K562 (cell line): ENCODE results near the gene ATG13. TPM values are rescaled to one million over a fixed set of nuclear protein-coding genes. Genes with fewer than 3 reads are reported as not detected.

Experiments used
- ATAC-seq: fragments of 200-7000 bp; cut with Tn5 transposase; 3 replicates; pipeline ENCODE4 v1.9.1; 2020; ENCODE audit warnings: moderate library complexity
- BruUV-seq: library from RNA; stranded (reverse); fragments of 400-500 nt; replicated peaks from 2 replicates; lab custom pipeline; 2021; lab: Mats Ljungman, UMichigan
- CTCF ChIA-PET: fragments of 300-600 bp; formaldehyde crosslinking; extraction: SDS; loops from one replicate; lab custom pipeline; 2021; ENCODE audit warnings: low intra/inter-chr PET ratio; lab: Yijun Ruan, JAX
- POLR2A ChIA-PET: fragments of 300-600, 350-650 bp; sonication (Branson Sonifier 250); formaldehyde crosslinking; extraction: SDS; loops from one replicate; lab custom pipeline; 2021; ENCODE audit warnings: antibody characterized with exemption, inconsistent platforms; lab: Yijun Ruan, JAX
- DNase-seq, 4 experiments: peaks; one replicate each; pipeline versions ENCODE4 v3.0.0 to v3.0.0-alpha.2; 2011 to 2018; ENCODE audit warnings: low spot score in 3 of 4, mixed read lengths in 3 of 4; ENCODE audit errors: extremely low read depth in 1 of 4
- FAIRE-seq: peaks from 2 replicates; lab custom pipeline; 2011; peaks lifted over from hg19 to GRCh38; lab: Jason Lieb, UNC
- H2AFZ ChIP-seq: 2 replicates; pipeline ENCODE4 v1.6.0; 2011; ENCODE audit warnings: low read depth, low read length, control low read depth, inconsistent platforms
- H3K27ac ChIP-seq: fragments of 200-600 bp; 3 replicates; pipeline ENCODE4 v1.8.0; 2011; ENCODE audit warnings: low read depth, mild to moderate bottlenecking, control low read depth, inconsistent platforms, low read length, moderate library complexity, mixed read lengths; ENCODE audit errors: extremely low read depth
- H3K27me3 ChIP-seq, 2 experiments: fragments of 300-600 bp in 1 of 2; 2 replicates in 1 of 2; 3 replicates in 1 of 2; pipeline versions ENCODE4 v1.6.0 to v1.8.0; 2011; ENCODE audit warnings: inconsistent platforms in 2 of 2, low read length in 2 of 2, mild to moderate bottlenecking in 1 of 2, mixed read lengths in 1 of 2, moderate library complexity in 1 of 2; ENCODE audit not compliant: control insufficient read depth in 2 of 2, insufficient read depth in 2 of 2
- H3K36me3 ChIP-seq: fragments of 300-600 bp; 3 replicates; pipeline ENCODE4 v1.8.0; 2011; ENCODE audit warnings: mild to moderate bottlenecking, low read length, inconsistent platforms; ENCODE audit not compliant: control insufficient read depth, insufficient read depth
- H3K4me1 ChIP-seq, 2 experiments: fragments of 200-600 bp in 1 of 2; replicated peaks in 1 of 2; 2 replicates in 1 of 2; 3 replicates in 1 of 2; pipeline versions ENCODE4 v1.5.1 to v1.8.0; 2011; ENCODE audit warnings: inconsistent platforms in 2 of 2, low read length in 2 of 2, mild to moderate bottlenecking in 1 of 2, mixed read lengths in 1 of 2, moderate library complexity in 1 of 2; ENCODE audit not compliant: control insufficient read depth in 2 of 2, insufficient read depth in 2 of 2
- H3K4me2 ChIP-seq: 2 replicates; pipeline ENCODE4 v1.6.1; 2011; ENCODE audit warnings: low read length, control low read depth, inconsistent platforms, mixed read lengths; ENCODE audit not compliant: insufficient read depth
- H3K4me3 ChIP-seq: fragments of 200-600 bp; sonication (generic), shearing (Covaris generic); 2 replicates; pipeline ENCODE4 v1.5.1; 2016; ENCODE audit warnings: control low read depth, inconsistent platforms
- H3K79me2 ChIP-seq: fragments of 200-600 bp; 3 replicates; pipeline ENCODE4 v1.8.0; 2011; ENCODE audit warnings: low read length, inconsistent platforms; ENCODE audit not compliant: control insufficient read depth, insufficient read depth
- H3K9ac ChIP-seq, 2 experiments: 2 replicates each; pipeline versions ENCODE4 v1.6.0 to v1.6.1; 2011; ENCODE audit warnings: low read depth in 2 of 2, low read length in 2 of 2, control low read depth in 1 of 2, inconsistent platforms in 1 of 2, mild to moderate bottlenecking in 1 of 2, mixed read lengths in 1 of 2; ENCODE audit not compliant: insufficient read depth in 1 of 2
- H3K9me1 ChIP-seq: one replicate; pipeline ENCODE4 v1.6.0; 2011; ENCODE audit warnings: inconsistent platforms, mild to moderate bottlenecking, low read length, moderate library complexity; ENCODE audit not compliant: control insufficient read depth, insufficient read depth
- H3K9me3 ChIP-seq: replicated peaks from 2 replicates; pipeline ENCODE4 v1.5.1; 2011; ENCODE audit warnings: low read depth, low read length, inconsistent platforms; ENCODE audit not compliant: control insufficient read depth, insufficient read depth
- H4K20me1 ChIP-seq: replicated peaks from 2 replicates; pipeline ENCODE4 v1.6.1; 2011; ENCODE audit warnings: low read length, inconsistent platforms, mixed read lengths; ENCODE audit not compliant: control insufficient read depth, insufficient read depth
- POLR2G ChIP-seq: fragments of 200-400 bp; formaldehyde crosslinking; IDR thresholded peaks from 2 replicates; pipeline ENCODE4 v1.6.1; 2017; ENCODE audit warnings: low read depth, mild to moderate bottlenecking, antibody characterized with exemption, low read length, moderate library complexity
- WGBS: fragments of 100-300 bp; shearing (Covaris generic); methylation state at CpG from one replicate; pipeline ENCODE4 v1.1.6; 2016; ENCODE audit warnings: low coverage, mixed read lengths; ENCODE audit not compliant: insufficient coverage; ENCODE audit errors: missing lambda C conversion rate; 5-methylcytosine and 5-hydroxymethylcytosine counted together
- in situ Hi-C: fragments of 300-500 bp; cut with MboI; formaldehyde crosslinking; loops from 4 replicates; pipeline ENCODE4 v1.15.0; 2018; ENCODE audit warnings: inconsistent platforms, mixed read lengths
- intact Hi-C: fragments of 100-400 bp; cut with micrococcal nuclease; formaldehyde crosslinking; loops from 2 replicates; pipeline ENCODE4 v1.14.2; 2022
- polyA plus RNA-seq, 8 experiments: library from polyadenylated mRNA; depleted of rRNA in 4 of 8; stranded (reverse) in 5 of 8; unstranded in 3 of 8; fragments of >200 nt; fragmentation: Nextera tagmentation in 2 of 8; fragmentation: Illumina TruSeq in 1 of 8; extraction: Ambion mirVana in 2 of 8; extraction: Trizol in 1 of 8; gene quantifications; 2 replicates each; pipeline versions ENCODE4 v1.2.1 to v1.2.3, GENCODE V29; 2011 to 2014; ENCODE audit warnings: inconsistent platforms in 1 of 8, missing spikeins in 1 of 8
- total RNA-seq, 7 experiments: library from RNA; depleted of rRNA in 6 of 7; stranded (reverse); fragments of >200 nt in 6 of 7; fragmentation: Illumina TruSeq in 2 of 7; extraction: Trizol in 2 of 7; gene quantifications; 2 replicates each; pipeline versions ENCODE4 v1.2.1 to v1.2.3, GENCODE V29; 2011 to 2021; ENCODE audit warnings: low replicate concordance in 1 of 7
- TF ChIP-seq, protein P1 (sequence below): fragments of 250-450 bp; sonication (Bioruptor Pico); IDR thresholded peaks from 2 replicates; pipeline ENCODE4 v1.4.0; 2020; ENCODE audit warnings: borderline replicate concordance

Gene ATG13
- total and polyA plus RNA-seq, 9 of the 15 experiments (the other 6 are each of a cell fraction or from before 2014, with no cell fraction given), result 13.1 to 61.5 (median 36.5) TPM

DNA sequence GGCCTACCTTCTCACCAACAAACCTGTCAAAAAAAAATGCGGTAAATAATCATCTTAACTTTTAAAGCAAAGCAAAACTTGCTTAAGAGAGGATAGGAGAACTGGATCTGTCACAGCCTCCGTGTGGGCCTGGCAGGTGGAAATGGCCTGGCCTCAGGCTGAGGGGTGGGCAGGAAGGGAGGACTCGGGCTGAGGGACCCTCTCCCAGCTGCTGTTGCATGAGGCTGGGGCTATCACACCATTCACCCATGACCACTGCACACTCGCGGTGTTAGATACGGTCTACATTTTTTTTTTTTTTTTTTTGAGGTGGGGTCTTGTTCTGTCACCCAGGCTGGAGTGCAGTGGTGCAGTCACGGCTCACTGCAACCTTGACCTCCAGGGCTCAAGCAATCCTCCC is 58.6 kb downstream of the ATG13 start:
- no peak overlapping the region for H3K4me2 ChIP-seq
- no TSS peak for BruUV-seq
- no peaks in the 10 kb centered on the region for H4K20me1 ChIP-seq
- ATAC-seq, result no peak
- H3K4me3 ChIP-seq, result no peak overlapping the region
- no peaks in the 10 kb centered on the region for H3K79me2 ChIP-seq
- no peak for DNase-seq
- no peaks in the 10 kb centered on the region for H3K27me3 ChIP-seq
- peak; percentile 52; the same call in 1 of the 2 replicates for TF ChIP-seq POLR2G
- TF ChIP-seq, protein P1, sequence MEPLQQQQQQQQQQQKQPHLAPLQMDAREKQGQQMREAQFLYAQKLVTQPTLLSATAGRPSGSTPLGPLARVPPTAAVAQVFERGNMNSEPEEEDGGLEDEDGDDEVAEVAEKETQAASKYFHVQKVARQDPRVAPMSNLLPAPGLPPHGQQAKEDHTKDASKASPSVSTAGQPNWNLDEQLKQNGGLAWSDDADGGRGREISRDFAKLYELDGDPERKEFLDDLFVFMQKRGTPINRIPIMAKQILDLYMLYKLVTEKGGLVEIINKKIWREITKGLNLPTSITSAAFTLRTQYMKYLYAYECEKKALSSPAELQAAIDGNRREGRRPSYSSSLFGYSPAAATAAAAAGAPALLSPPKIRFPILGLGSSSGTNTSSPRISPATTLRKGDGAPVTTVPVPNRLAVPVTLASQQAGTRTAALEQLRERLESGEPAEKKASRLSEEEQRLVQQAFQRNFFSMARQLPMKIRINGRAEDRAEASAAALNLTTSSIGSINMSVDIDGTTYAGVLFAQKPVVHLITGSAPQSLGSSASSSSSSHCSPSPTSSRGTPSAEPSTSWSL (CRISPR knock-in tag), result no peak
- no peaks in the 10 kb centered on the region for H3K9me3 ChIP-seq
- H2AFZ ChIP-seq, result no peak overlapping the region
- peaks cover 54% of the 10 kb centered on the region; the same call in 2 of the 3 replicates for H3K36me3 ChIP-seq
- H3K27ac ChIP-seq, result no peak overlapping the region
- ChIA-PET CTCF (no interaction called here), POLR2A (interaction anchor here (1.1 to 2.0 kb wide), 4 partner anchors 9 to 58 kb away, joined by 3 to 5 read pairs (median 4); no protein-coding TSS in a partner anchor)
- intact Hi-C loops (no loop called here), in situ Hi-C loops (no loop called here)
- WGBS, result 74% methylated on average over 6 of the region's 7 CpGs
- FAIRE-seq, result no peak
- H3K9me1 ChIP-seq, result peaks cover 5% of the 10 kb centered on the region
- peaks cover 0 to 4% of the 10 kb centered on the region in 2 experiments; a peak in 1 of 5 replicates for H3K4me1 ChIP-seq
- no peak overlapping the region; a peak in 2 of 4 replicates for H3K9ac ChIP-seq
